HG03135 (cell line): ENCODE results near the gene LAG3.

Experiments used
- ATAC-seq: cut with Tn5 transposase; IDR thresholded peaks from one replicate; pipeline ENCODE4 v1.9.1; 2021; ENCODE audit warnings: mild to moderate bottlenecking, moderate library complexity; ENCODE audit not compliant: unreplicated experiment

Gene LAG3

DNA sequence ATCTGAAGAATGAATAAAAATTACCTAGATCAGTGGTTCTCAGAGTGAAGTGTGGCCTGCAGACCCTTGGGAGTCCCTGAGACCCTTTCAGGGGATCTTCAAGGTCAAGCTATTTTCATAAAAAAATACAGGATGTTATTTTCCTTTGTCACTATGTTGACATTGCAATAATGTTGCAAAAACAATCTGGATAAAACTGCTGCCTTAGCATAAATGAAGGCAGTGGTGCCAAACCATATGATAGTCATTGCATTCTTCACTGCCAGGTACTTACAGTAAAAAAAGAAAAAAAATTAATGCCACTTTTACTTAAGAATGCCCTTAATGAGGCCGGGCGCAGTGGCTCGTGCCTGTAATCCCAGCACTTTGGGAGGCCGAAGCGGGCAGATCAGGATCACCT lies 15.0 kb downstream of the LAG3 start:
- no peak for ATAC-seq

DNA sequence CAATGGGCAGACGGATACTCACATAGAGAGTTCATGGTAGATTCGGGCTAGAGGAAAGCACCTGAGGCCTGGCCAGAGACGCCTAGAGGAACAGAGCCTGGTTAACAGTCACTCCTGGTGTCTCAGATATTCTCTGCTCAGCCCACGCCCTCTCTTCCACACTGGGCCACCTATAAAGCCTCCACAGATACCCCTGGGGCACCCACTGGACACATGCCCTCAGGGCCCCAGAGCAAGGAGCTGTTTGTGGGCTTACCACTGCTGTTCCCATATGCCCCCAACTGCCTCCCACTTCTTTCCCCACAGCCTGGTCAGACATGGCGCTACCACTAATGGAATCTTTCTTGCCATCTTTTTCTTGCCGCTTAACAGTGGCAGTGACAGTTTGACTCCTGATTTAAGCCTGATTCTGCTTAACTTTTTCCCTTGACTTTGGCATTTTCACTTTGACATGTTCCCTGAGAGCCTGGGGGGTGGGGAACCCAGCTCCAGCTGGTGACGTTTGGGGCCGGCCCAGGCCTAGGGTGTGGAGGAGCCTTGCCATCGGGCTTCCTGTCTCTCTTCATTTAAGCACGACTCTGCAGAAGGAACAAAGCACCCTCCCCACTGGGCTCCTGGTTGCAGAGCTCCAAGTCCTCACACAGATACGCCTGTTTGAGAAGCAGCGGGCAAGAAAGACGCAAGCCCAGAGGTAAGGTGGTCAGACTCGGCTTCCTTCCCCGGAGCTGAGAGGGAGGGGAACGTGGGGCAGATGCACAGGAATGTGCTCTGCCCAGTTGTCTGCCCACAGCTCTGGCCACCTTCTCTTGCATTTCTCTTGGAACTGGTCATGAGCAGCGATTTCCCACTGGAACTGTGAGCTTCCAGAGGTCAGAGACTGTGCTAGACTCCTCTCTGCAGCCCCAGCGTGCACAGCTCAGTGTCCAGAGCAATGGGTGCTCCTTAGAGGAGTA lies 16.9 kb downstream of the LAG3 start, which contains the start of gene CD4:
TSS of gene CD4 (plus strand) at position 557 of the 953 bp plus-strand sequence. CDS start 10,611 bp downstream, outside the sequence.
- ATAC-seq, result no peak

DNA sequence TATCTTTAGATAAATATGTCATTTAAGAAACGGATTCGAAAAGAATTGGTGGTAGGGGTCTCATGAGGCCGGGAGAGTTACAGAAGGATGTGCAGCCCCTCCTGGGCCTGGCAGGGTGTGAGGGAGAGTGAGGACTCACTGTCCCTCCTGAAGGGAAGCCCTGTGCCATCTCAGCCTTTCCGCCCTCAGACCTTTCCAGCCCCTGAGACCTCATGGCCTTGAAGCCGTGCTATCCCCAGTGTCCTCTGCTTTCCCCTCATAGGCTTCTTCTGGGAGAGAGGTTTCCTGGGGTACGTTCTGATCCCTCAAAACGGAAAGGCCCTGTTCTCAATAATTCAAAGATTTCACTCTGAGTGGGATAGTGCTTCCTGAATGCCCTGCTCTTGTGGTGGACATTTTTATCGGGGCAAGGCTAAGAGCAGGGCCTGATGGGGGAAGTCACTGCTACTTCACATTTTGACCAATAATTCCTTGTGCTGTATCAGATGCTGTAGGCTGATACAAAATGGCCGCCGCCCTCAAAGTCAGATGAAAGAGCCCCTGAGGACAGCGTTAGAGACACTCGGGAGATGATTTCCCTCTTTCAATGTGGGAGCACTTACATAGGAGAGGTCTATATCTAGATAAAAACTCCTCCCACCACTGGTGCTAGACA lies 18.3 kb downstream of the LAG3 start:
- ATAC-seq, result no peak

DNA sequence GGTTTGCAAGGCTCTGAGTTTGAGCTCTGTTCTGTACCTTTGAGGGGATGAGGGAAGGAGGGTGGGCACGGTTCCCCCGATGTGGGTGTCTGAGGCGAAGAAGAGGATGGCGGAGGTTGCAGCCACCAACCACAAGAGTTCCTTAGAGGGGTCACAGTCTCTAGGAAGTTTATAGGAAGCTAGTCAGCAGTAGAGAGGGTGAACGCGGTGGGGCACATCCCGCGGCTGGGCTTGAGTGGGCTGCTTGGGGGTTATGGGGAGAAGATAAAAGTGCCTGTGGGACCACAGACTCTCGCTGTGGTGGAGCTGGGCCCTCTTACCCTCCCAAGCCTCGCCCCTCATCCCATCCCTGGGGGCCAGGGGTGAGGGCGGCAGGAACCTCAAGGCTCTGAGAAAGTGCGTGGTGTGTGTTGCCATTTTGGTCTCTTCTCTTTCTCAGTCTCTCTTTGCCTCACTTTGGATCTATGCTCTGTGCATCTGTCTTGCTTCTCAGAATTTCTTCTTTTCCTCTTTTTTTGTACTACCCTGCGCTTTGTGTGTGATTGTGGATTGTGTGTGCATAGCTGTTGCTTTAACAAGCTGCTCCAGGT lies 19.7 kb downstream of the LAG3 start:
- no peak for ATAC-seq

DNA sequence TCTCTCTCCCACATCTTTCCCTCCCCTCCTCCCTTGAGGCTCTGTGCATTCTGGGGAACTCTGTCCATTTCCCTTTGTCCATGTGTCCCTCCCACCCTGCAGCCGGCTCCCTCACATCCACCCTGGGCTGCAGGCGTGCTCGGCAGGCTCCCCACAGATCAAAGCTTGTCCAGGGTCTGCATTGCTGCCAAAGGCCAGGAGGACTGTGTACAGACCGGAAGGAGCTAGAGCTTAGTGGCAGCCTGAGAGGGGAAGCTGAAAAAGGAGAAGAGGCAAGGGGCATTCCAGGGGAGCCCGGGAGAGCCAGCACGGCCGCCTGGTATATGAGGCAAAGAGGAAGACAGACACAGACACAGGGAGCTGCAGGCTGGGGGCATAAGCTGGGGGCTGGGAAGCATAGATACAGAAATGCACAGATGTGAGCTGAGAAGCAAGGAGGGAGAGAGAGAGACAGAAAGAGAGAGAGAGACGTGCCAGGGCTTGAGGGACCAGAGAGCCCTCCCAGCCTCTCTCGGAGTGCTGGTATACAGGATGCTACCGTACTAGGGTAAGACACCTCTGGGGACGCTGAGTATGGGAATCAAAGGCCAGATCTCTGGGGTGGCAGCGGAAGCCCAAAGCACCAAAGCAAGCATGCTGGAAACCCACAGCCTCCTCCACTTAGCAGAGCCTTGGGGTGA lies 20.3 kb downstream of the LAG3 start:
- no peak for ATAC-seq

DNA sequence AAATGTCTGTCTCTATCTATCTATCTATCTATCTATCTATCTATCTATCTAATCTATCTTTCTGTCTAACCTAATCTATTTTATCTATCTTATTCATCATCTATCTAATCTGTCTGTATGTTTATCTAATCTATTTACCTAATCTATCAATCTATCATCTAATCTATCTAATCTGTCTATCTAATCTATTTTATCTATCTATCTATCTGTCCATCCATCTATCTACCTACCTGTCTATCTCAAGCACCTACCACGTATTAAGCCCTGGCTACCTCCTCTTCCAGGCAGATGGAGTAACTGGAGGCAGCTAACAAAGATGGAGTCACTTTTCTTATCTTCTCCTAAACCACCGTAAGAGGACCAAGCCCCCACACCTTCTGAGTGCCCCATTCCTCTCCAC lies 22.8 kb downstream of the LAG3 start:
- no peak for ATAC-seq

DNA sequence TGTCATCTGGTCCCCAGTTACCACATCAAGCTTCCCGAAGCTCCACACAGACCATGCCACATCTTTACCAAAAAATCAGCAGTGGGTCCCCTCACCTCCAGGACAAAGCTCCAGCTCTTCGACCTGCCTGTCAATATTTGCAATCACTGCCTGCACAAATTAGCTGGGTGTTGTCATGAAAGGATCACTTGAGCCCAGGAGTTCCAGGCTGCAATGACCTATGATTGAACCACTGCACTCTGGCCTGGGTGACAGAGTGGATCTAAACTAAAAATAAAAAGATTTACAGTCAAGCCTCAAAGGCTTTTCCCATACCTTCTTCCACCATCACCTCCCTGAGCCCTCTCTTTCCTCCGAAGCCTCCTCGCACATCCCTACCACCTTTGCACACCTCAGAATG lies 24.3 kb downstream of the LAG3 start:
- no peak for ATAC-seq

DNA sequence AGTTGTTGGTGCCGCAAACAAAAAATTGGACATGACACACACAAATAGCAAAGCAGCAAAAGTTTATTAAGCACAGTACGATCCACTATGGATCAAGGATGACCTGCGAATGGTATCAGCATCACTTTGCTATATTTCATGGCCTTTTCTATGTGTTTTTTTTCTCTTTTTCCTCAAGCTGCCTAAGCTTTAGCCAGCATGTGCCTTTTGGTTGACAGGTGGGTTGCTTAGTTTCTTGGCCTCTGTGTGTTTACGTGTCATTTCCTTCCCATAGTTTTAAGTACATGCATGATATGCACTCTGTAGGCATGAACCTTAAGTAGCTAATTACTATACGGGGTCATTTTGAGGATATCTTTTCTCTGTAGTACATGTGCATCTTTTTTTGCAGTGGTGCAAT lies 26.8 kb downstream of the LAG3 start:
- ATAC-seq, result no peak

DNA sequence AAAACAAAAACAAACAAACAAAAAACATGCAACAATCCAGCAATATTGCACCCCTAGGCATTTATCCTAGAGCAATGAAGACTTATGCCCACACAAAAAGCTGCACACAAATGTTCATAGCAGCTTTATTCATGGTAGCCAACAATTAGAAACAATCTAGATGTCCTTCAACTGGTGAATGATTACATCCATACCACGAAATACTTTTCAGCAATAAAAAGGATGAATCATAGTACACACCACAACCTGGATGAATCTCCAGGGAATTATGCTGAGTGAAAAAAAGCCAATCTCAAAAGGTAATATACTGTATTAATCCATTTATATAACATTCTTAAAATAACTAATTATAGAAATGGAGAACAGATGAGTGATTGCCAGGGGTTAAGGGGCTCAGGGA lies 34.9 kb downstream of the LAG3 start:
- ATAC-seq, result no peak

DNA sequence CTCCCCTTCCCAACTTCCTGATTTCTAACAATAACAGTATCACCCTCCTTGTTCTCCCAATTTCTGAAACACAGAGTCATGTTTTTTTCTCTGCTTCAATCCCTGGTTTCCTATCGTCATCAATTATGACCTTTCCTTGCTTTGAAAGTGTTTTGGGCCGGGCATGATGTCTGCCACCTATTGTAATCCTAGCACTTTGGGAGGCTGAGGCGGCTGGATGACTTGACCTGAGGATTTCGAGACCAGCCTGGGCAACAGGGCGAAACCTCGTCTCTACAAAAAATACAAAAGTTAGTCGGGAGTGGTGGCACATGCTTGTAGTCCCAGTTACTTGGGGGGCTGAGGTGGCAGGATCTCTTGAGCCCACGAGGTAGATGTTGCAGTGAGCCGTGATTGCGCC lies 36.7 kb downstream of the LAG3 start:
- ATAC-seq, result no peak

DNA sequence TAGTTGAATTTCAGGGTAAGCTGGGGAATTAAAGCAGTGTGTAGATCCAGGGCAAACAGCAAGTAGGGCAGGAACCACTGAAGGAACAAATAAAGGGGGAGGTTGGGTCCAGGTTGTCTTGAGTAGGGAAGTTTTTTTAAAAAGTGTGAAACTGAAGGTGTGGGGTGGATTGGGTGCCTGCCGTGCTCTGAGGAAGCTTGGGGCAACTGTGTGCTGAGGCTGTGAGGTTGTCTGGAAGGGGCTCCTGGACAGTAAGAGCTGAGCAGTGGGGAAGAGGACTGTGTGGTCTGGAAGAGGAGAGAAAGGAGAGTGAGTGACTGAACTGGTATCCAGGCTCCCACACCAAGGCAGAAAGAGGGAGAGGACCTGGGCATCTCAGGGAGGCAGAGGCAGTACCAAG lies 38.4 kb downstream of the LAG3 start:
- ATAC-seq, result no peak

DNA sequence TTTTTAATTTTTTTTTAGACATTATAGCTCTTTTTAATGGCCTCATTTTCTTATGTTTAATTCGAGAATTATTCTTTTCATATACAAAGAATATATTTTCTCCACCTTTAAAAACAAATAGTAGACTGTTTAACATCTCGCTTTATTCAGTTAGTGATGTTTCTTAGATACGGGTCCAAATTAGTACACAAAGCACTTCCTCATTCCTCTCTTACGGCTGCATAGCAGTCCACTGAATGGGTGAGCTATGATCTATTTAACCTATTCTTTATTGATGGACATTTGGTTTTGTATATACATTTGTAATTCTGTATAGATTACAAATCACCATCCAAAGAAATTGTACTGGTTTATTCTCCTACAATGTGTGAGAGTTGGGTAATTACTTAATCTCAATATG lies 41.0 kb downstream of the LAG3 start:
- ATAC-seq, result no peak

DNA sequence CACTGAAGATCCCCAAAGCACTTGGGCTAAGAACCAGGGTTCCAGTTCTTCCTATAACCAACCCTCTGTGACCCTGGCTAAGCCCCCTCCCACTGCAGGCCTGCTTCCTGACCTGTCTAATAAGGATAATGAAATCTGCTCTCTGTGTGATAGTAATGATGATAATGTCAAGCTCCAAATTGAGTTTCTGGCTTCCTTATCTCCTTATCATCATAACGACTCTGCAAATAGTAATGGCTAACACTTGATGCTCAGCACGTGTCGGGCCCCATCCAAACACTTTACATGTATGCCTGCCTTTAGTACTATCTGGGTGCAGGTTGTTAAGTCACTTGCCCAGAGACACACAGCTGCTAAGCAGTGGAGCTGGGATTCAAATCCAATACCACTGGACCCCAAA lies 44.3 kb downstream of the LAG3 start:
- no peak for ATAC-seq

DNA sequence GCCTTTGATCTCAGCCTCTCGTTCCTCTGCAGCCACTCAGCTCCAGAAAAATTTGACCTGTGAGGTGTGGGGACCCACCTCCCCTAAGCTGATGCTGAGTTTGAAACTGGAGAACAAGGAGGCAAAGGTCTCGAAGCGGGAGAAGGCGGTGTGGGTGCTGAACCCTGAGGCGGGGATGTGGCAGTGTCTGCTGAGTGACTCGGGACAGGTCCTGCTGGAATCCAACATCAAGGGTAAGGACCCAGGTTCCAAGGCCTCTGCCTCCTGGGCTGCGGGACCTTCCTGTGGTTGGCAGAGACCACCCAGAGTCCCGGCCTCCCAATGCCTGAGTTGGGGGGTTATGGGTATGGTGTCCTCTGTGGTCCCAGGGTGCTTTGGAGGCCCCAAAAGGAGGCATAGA lies 44.8 kb downstream of the LAG3 start:
- ATAC-seq, result no peak

DNA sequence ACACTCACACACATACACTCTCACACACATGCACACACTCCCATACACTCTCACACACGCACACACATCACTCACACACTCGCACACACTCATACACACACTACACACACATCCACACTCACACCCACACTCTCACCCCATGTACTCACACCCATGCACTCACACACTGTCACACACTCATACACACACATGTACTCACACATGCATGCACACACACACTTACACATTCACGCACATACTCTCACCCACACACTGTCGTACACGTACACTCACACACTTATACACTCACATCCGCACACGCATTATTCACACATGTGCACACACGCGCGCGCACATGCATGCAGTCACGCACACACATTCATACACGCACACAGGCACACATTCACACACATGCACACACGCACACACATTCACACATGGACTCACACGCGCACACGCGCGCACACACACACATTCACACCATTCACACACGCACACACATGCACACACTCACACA lies 45.4 kb downstream of the LAG3 start:
- no peak for ATAC-seq

DNA sequence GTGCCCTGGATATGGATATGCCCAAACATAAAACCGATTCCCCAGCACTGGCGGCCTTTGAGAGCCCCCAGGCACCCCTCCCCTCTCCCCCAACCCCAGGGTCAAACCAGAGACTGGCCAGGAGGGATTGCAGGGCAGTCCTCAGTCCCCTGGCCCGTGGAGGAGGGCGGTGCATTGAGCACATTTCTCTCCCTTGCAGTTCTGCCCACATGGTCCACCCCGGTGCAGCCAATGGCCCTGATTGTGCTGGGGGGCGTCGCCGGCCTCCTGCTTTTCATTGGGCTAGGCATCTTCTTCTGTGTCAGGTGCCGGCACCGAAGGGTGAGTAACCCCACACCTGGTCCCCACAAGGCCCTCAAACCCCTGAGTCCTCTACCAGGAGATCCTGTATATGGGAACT lies 45.9 kb downstream of the LAG3 start:
- ATAC-seq, result no peak

DNA sequence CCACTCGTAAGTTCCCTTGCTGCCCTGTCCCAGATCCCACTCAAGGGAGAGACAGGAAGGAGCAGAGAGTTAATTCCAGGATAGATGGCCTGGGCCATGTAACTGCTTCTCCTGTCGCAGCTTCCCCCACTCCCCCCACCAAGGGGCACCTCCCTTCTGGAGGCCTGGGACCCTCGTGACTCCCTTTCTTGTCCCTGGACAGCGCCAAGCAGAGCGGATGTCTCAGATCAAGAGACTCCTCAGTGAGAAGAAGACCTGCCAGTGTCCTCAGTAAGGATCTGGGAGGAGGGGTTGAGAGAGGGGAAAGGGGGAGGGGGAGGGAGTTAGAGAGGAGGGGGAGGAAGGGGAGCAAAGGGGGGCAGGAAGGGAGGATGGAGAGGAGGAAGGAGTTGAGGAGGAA lies 46.3 kb downstream of the LAG3 start:
- no peak for ATAC-seq

DNA sequence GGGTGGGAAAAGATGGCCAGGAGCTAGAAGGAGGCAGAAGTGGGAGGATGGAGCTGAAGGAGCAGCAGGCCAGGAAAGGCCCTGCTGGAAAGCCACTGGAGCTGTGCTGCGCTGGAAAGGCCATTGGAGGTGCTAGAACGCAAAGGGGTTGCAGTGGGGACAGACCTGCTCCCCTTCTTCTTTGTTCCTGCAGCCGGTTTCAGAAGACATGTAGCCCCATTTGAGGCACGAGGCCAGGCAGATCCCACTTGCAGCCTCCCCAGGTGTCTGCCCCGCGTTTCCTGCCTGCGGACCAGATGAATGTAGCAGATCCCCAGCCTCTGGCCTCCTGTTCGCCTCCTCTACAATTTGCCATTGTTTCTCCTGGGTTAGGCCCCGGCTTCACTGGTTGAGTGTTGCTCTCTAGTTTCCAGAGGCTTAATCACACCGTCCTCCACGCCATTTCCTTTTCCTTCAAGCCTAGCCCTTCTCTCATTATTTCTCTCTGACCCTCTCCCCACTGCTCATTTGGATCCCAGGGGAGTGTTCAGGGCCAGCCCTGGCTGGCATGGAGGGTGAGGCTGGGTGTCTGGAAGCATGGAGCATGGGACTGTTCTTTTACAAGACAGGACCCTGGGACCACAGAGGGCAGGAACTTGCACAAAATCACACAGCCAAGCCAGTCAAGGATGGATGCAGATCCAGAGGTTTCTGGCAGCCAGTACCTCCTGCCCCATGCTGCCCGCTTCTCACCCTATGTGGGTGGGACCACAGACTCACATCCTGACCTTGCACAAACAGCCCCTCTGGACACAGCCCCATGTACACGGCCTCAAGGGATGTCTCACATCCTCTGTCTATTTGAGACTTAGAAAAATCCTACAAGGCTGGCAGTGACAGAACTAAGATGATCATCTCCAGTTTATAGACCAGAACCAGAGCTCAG lies 47.0 kb downstream of the LAG3 start:
- no peak for ATAC-seq

DNA sequence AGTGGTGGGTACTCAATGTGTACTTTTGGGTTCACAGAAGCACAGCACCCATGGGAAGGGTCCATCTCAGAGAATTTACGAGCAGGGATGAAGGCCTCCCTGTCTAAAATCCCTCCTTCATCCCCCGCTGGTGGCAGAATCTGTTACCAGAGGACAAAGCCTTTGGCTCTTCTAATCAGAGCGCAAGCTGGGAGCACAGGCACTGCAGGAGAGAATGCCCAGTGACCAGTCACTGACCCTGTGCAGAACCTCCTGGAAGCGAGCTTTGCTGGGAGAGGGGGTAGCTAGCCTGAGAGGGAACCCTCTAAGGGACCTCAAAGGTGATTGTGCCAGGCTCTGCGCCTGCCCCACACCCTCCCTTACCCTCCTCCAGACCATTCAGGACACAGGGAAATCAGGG lies 47.8 kb downstream of the LAG3 start:
- no peak for ATAC-seq
